GM18499 (cell line): Measurements from ENCODE around the gene FYN.
"Not testable (repeated sequence)": the region's sequence is repeated elsewhere in the genome, so short reads cannot be mapped to it uniquely, and the experiment has no call there.

Experiments
- ATAC-seq: cut with Tn5 transposase; IDR thresholded peaks from one replicate; pipeline ENCODE4 v1.9.1; 2021; ENCODE audit warnings: moderate number of reproducible peaks; ENCODE audit not compliant: insufficient read depth, unreplicated experiment

The FYN gene

GRCh38 chr6:111873178-111874024 lies at the start of gene FYN:
Gene FYN, minus strand, starts transcription at chr6:111873452. Its CDS starts 153,401 bp downstream, at chr6:111720051.
- ATAC-seq: peak; percentile 86

DNA sequence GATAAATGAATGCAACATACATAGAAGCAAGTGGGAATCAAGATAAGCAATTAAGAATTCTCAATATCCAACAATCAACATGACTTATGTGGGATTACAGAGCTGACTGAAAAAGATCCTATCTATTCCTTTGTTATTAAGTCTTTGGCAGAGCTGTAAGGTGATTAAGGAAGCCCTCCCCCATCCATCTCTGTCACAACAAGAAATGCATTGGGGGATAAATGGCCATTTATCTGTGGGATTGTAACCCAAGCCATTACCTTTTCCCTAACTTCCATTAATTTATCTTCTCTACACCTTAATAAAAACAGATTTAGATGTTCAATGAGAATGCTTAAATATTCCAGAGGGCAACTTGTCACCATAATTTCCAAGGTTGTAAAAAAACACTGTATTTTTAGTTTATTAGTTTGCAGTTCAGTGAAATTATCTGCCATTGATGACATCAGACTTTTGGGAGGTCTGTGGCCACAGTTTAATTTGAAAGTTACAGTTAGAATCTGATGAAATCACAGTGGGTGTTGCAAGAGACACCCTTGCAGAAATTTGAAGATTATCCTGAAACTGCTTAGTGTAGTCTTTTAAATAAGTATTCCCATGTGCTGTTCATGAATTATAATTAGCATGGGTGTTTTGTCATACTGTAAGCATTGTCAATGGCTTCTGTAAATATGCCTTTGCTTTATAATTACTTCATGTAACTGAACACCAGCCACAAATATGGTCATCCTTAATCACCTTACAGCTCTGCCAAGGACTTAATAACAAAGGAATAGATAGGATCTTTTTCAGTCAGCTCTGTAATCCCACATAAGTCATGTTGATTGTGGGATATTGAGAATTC lies 49.4 kb upstream of the FYN start:
- no peak for ATAC-seq

DNA sequence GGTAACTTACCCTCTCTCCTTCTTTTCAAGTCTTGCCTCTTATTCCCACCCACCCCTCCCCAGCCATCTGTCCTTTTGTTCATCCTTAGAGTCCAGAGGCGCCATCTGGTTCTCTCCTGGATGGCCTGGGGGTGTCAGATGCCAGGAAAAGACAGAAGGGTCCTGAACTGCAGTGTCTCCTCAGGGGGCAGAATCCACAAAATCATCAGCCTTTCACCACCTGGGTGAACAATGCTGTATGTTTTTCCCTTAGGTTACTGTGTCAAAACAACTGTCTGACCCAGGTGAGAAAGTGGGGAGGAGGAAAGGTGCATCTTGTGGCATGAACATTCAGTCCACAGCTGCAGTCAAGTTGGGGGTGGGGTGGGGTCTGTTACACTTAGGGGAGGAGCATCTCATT lies 47.9 kb upstream of the FYN start:
- no peak for ATAC-seq

GRCh38 chr6:111920578-111920977 lies 47.3 kb upstream of the FYN start:
- no peak for ATAC-seq

DNA sequence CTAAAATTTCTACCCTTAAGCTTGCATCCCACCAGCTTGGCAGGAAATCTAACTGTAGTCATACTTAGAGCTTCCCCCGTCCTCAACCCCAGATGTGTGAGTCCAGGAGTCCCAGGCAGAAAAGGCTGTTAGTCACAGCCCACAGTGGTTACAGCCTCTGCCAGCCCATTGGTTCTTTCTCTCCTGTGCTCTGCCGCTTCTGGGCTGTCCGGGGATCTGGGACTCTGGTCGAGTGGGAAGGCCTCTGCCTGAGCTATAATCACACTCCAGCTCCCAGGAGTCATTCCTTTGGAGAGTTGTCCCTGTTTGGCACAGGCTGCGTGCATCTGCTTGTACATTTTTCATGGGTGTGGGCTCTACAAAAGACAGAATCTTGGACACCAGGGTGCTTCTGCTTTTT lies 45.6 kb upstream of the FYN start:
- ATAC-seq: no peak

DNA sequence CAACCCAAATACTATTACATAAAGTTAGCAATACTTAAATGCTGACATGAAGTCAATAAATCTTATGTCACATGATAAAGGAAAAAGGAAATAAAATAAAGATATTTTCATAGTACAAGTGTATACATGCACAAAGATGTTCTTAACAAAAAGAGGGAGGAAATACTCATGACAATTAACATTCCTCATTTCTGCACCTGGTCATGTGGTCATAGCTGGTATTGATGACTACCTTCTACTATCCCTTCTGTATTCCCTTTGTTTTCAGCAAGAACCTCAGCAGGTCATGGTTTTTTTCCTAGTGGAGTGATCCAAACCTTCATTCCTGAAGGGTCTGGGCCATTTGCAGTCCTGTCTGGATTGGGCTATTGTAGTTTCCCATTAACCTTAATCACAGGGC lies 43.5 kb upstream of the FYN start:
- no peak for ATAC-seq

DNA sequence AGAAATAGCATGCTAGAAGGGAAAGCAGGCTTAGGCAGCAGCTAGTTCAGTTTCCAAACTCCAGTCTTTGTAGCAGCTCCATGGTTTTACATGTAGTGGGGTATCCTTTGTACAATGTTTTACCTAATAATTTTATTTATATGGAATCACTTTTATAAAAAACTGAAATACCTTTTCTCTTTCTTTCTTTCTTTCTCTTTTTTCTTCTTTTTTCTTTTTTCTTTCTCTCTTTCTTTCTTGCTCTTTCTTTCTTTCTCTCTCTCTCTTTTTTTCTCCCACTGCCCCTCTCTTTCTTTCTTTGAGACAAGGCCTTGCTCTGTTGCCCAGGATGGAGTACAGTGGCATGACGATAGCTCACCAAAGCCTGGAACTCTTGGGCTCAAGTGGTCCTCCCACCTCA lies 41.4 kb upstream of the FYN start:
- no peak for ATAC-seq

DNA sequence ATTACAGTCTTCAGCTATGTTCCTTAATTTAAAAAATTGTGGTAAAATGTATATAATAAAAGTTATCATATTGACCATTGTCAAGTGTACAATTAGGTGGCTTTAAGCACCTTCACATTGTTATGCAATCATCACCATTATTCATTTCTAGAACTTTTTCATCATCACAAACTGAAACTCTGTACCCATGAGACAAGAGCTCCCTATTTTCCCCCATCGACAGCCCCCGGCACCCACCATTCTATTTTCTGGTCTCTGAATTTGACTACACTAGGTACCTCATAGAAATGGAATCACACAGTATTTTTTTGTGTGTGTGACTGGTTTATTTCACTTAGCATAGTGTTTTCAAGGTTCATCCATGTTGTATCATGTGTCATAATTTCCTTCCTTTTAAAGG lies 39.7 kb upstream of the FYN start:
- no peak for ATAC-seq

DNA sequence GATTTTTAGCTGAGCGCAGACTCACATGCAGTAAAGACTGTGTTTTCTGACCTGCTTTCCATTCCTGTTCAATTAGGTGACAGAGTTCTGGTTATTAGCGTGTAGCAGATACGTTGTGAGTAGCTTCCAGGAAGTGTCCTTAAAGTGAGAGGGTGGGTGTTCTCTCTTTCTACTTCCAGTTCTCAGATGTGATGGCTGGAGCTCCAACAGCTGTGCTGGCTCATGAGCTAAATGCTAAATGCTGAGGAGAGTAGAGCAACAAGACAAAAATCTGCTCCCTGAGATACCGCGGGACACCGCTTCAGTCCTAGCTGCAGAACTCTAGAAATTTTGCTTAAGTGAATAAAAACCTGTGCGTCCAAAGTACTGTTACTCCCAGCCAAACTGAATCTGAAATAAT lies 38.2 kb upstream of the FYN start:
- ATAC-seq: no peak

GRCh38 chr6:111909238-111909637 lies 36.0 kb upstream of the FYN start:
- no peak for ATAC-seq

DNA sequence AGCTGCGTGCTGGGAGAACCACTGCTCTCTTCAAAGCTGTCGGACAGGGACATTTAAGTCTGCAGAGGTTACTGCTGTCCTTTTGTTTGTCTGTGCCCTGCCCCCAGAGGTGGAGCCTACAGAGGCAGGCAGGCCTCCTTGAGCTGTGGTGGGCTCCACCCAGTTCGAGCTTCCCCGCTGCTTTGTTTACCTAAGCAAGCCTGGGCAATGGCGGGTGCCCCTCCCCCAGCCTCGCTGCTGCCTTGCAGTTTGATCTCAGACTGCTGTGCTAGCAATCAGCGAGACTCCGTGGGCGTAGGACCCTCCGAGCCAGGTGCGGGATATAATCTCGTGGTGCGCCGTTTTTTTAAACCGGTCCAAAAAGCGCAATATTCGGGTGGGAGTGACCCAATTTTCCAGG lies 35.1 kb upstream of the FYN start:
- ATAC-seq: not testable (repeated sequence)

DNA sequence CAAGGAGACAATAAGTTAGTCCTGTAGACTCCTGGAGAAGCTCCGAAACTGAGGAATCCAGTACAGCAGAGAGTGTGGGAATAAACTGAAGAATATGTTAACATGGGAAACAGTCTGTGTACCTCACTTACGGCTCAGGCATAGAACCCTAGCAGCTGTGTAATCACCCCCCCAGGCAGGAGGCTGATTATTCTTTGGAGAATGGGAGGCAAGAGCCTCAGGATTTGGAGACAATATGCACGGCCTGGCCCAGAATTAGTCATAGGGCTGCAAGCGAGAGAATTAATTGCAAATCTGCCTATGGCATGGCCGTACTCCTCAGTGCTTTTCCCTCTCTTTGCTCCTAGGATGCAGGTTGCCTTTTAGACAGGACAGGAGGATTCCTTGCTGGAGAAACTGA lies 27.5 kb upstream of the FYN start:
- ATAC-seq: no peak

GRCh38 chr6:111899531-111899930 lies 26.3 kb upstream of the FYN start:
- no peak for ATAC-seq

- ATAC-seq: no peak
These were observed 25.2 kb upstream of the FYN start for GRCh38 chr6:111898452-111898851.

DNA sequence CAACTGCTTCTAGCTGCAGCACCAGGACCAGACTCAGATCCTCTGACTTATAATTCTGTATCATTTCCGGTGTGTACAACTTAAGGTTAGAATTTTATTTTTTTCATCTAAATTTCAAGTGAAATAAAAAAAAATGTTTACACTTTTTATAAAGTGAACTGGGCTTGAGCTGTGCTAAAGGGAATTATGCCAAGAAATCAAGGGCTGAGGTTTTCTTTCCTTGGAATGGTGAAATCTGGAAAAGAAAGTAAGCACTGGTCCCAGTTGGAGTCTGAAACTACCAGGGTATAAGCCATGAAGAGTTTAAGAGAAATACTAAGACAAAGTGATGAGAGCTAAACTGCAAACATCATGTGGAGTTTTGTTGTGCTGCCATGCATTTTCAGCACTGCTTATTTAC lies 21.7 kb upstream of the FYN start:
- ATAC-seq: no peak

GRCh38 chr6:111894272-111894671 lies 21.0 kb upstream of the FYN start:
- ATAC-seq: no peak

DNA sequence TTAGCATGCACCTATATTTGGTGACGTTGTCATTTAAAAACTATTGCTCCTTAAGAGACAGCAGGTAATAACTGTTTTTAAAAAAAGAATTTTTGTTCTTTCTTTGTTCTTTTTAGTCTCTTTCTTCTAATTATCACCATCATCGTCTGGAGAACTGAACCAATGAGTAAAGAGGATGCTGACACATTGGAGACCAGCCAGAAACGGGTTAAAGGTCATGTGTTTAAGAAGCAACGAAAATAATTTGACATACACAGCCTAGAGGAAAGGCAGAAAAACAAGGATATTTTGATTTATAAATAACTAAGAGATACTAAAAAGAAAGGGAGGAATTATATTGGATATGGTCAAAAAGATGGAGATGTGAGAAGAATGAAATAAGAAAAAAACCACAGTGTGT lies 19.2 kb upstream of the FYN start:
- ATAC-seq: no peak

GRCh38 chr6:111890988-111891387 lies 17.7 kb upstream of the FYN start:
- ATAC-seq: no peak

GRCh38 chr6:111888928-111889695 lies 15.9 kb upstream of the FYN start:
- no peak for ATAC-seq

DNA sequence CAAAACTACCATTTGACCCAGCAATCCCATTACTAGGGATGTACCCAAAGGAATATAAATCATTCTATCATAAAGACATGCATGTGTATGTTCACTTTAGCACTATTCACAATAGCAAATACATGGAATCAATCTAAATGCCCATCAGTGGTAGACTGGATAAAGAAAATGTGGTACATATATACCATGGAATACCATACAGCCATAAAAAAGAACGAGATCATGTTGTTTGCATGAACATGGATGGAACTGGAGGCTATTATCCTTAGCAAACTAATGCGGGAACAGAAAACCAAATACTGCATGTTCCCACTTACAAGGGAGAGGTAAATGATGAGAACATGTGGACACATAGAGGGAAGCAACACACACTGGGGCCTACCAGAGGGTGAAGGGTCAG lies 13.5 kb upstream of the FYN start:
- ATAC-seq: not testable (repeated sequence)
